Measurements from ENCODE around the gene CAPN12. TPM values are rescaled to one million over a fixed set of nuclear protein-coding genes. Genes with fewer than 3 reads are reported as not detected.

Gene CAPN12
- total RNA-seq, 2 experiments from 2014 or later: 1.6 to 2.0 TPM

DNA sequence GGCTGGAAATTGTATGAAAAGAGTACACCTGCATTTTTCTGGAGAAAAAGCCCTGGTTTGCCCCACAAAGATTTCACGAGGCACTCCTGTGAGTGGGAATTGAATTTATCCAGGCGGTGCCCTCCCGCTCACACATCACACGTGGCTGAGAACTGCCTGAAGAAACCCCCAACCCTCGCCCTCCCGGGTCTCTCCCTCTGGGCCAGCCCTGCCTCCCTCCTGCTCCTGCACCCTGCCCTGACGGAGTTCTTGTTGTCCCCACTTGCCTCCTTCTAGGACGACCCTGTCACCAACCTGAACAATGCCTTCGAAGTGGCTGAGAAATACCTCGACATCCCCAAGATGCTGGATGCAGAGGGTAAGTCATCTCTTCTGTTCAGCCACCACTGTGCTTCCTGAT is 35.2 kb downstream of the CAPN12 start:
- Histone ChIP-seq H3K9me3 (ENCODE audit: control insufficient read depth in 1 of 2, insufficient read depth in 1 of 2, low read length in 2 of 2) (no peaks in the 10 kb centered on the region), H3K27ac (ENCODE audit: low read depth in 1 of 2, low read length in 2 of 2) (no peak overlapping the region), H3K4me3 (ENCODE audit: low read length) (no peak overlapping the region), H3K36me3 (ENCODE audit: insufficient read depth, low read length) (peaks cover 93% of the 10 kb centered on the region), H3K4me1 (ENCODE audit: insufficient read depth, low read length) (no peaks in the 10 kb centered on the region), H3K27me3 (ENCODE audit: control insufficient read depth in 1 of 2, insufficient read depth in 2 of 2, low read length in 2 of 2) (no peaks in the 10 kb centered on the region)
- no peak for TF ChIP-seq CTCF (IDR thresholded peaks at IDR 0.05)
- ATAC-seq (ENCODE audit: poor library complexity): no peak
- no peak overlapping the region for H3K4me3 Mint-ChIP-seq
- peaks cover 47% of the 10 kb centered on the region for H3K36me3 Mint-ChIP-seq (ENCODE audit: low read depth)
- H3K9me3 Mint-ChIP-seq: no peaks in the 10 kb centered on the region
- ChIA-PET CTCF (no interaction called here), POLR2A (no interaction called here)
- DNase-seq: no peak
- no peaks in the 10 kb centered on the region for H3K27me3 Mint-ChIP-seq
- intact Hi-C loops (cut with DNase I, micrococcal nuclease): no loop called here
- no peaks in the 10 kb centered on the region for H3K4me1 Mint-ChIP-seq (ENCODE audit: low read depth)
- H3K27ac Mint-ChIP-seq: no peak overlapping the region

GRCh38 chr19:38708413-38709024 is 35.8 kb downstream of the CAPN12 start:
- POLR2A ChIA-PET: no interaction called here
- no peaks in the 10 kb centered on the region for H3K9me3 ChIP-seq (ENCODE audit: control insufficient read depth in 1 of 2, insufficient read depth in 1 of 2, low read length in 2 of 2)
- Mint-ChIP-seq H3K9me3 (no peaks in the 10 kb centered on the region), H3K27me3 (no peaks in the 10 kb centered on the region), H3K4me1 (ENCODE audit: low read depth) (no peaks in the 10 kb centered on the region), H3K36me3 (ENCODE audit: low read depth) (peaks cover 50% of the 10 kb centered on the region), H3K4me3 (no peak overlapping the region), H3K27ac (no peak overlapping the region)
- H3K27ac ChIP-seq (ENCODE audit: low read depth in 1 of 2, low read length in 2 of 2): no peak overlapping the region
- intact Hi-C loops (cut with DNase I, micrococcal nuclease): no loop called here
- no peak for ATAC-seq (ENCODE audit: poor library complexity)
- no peak for TF ChIP-seq CTCF (IDR thresholded peaks at IDR 0.05)
- no peaks in the 10 kb centered on the region for H3K27me3 ChIP-seq (ENCODE audit: control insufficient read depth in 1 of 2, insufficient read depth in 2 of 2, low read length in 2 of 2)
- peaks cover 87% of the 10 kb centered on the region for H3K36me3 ChIP-seq (ENCODE audit: insufficient read depth, low read length)
- no peak overlapping the region for H3K4me3 ChIP-seq (ENCODE audit: low read length)
- CTCF ChIA-PET: no interaction called here
- no peak for DNase-seq
- no peaks in the 10 kb centered on the region for H3K4me1 ChIP-seq (ENCODE audit: insufficient read depth, low read length)

GRCh38 chr19:38707512-38708114 is 36.7 kb downstream of the CAPN12 start:
- ChIA-PET CTCF (no interaction called here), POLR2A (no interaction called here)
- intact Hi-C loops (cut with DNase I, micrococcal nuclease): no loop called here
- Histone ChIP-seq H3K9me3 (ENCODE audit: control insufficient read depth in 1 of 2, insufficient read depth in 1 of 2, low read length in 2 of 2) (no peaks in the 10 kb centered on the region), H3K4me1 (ENCODE audit: insufficient read depth, low read length) (peaks cover 2% of the 10 kb centered on the region), H3K27me3 (ENCODE audit: control insufficient read depth in 1 of 2, insufficient read depth in 2 of 2, low read length in 2 of 2) (no peaks in the 10 kb centered on the region), H3K4me3 (ENCODE audit: low read length) (no peak overlapping the region), H3K36me3 (ENCODE audit: insufficient read depth, low read length) (peaks cover 81% of the 10 kb centered on the region), H3K27ac (ENCODE audit: low read depth in 1 of 2, low read length in 2 of 2) (no peak overlapping the region)
- peaks cover 46% of the 10 kb centered on the region for H3K36me3 Mint-ChIP-seq (ENCODE audit: low read depth)
- DNase-seq (no peak), ATAC-seq (ENCODE audit: poor library complexity) (no peak)
- no peak overlapping the region for H3K27ac Mint-ChIP-seq
- H3K4me3 Mint-ChIP-seq: no peak overlapping the region
- no peaks in the 10 kb centered on the region for H3K9me3 Mint-ChIP-seq
- no peaks in the 10 kb centered on the region for H3K4me1 Mint-ChIP-seq (ENCODE audit: low read depth)
- H3K27me3 Mint-ChIP-seq: no peaks in the 10 kb centered on the region
- TF ChIP-seq CTCF (IDR thresholded peaks at IDR 0.05): no peak
